HG03354 (cell line): Measurements from ENCODE around the gene SLC37A1.
A peak's percentile ranks its signal among the peaks of the same experiment; 100 is the strongest.

Source experiments
- ATAC-seq: cut with Tn5 transposase; IDR thresholded peaks from one replicate; pipeline ENCODE4 v1.9.1; 2021; ENCODE audit warnings: mild to moderate bottlenecking; ENCODE audit not compliant: unreplicated experiment, poor library complexity, severe bottlenecking

The SLC37A1 gene

DNA sequence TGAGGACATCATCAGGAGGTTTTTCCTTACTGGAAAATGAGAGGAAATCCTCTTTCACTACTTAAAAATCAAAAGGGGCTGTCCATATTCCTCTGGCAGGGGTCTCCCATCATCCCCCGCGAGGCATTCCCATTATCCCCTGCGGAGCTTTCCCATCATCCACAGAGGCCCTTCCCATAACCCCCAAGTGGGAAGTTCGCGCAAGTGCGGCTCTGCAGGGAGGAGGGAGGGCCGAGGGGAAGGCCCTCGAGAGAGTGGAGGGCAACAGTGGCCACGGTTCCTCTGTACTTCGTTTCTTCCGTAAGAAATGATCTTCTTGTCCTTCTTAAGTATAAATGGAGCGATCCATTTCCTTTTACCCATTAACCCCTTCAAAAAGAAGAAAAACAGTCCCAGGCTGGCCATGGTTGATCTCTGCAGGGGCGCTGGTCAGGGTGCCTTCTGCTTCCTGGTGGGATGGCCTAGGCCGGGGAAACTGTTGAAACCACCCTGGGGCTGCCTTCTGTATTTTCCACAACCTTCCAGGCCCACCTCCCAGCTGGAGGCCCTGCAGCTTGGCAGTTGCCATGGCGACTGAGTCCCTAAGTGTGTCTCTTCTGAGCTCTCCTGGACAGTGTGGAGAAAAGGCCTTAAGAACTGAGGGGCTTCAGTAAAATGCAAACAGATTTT, 14.1 kb upstream of the SLC37A1 start:
- ATAC-seq, result no peak

DNA sequence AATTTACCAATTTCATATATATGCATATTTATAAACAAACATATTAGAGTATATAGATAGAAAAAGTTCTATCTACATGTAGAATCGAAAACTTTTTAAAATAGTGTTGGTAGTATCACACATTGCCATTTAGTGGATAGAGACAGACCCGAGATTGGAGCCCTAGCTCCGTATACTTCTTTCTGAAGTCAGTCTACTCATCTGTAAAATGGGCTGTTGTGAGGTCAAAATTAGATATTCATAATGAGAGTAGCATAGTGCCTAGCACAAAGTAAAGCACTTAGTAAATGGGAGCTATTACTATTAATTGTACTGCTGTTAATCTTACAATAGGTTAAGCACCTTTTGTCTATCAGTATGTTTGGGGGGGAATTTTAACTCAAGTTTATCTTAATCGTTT, 13.4 kb upstream of the SLC37A1 start:
- no peak for ATAC-seq

DNA sequence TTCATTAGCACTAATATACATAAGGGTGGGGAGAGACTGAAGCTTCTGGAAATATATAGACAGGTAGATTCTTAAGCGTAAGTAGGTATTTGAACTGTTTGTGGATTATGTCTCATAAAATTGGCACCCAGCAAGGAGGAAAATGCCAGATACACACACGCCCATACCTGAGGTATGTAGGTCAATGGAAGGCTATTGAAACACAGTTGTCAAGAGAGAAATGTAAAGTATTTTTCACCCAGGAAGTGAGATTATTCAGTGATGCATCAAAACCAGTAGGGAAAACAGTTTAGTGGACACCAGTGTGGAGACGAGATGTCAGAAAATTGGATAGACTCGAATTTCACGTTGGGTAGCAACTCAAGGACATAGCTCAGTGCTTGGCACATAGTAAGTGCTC, 12.9 kb upstream of the SLC37A1 start:
- no peak for ATAC-seq

- no peak for ATAC-seq
Observed at GRCh38 chr21:42503711-42504110, 9.9 kb upstream of the SLC37A1 start.

DNA sequence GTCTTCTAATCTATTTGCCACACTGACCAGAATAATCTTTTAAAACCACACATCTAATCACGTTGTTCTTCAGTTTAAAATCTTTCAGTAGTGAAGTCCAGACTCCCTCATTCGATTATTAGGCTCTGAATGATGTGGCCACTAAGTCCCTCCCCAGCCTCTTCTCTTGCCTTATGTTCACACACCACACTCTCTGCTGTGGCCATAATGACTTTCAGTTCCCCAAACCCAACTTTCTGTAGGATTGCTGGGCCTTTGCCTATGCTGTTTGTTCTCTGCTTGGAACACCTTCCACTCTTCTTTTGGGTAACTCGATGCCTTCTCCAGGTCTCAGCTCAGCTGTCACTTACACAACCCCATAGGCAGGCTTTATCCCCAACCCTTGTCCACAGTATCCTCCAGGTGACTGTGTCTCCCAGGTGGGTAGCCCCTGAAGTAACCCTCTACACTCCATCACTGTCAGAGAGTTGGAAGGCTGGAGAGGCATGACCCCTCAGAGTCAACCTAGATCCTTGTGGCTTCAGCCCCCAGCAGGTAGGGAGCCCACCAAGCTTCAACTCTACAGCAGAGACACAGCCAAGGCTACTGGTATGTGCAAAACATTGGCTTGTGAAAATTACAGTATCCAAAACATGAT, 8.4 kb upstream of the SLC37A1 start:
- ATAC-seq, result peak; percentile 85

DNA sequence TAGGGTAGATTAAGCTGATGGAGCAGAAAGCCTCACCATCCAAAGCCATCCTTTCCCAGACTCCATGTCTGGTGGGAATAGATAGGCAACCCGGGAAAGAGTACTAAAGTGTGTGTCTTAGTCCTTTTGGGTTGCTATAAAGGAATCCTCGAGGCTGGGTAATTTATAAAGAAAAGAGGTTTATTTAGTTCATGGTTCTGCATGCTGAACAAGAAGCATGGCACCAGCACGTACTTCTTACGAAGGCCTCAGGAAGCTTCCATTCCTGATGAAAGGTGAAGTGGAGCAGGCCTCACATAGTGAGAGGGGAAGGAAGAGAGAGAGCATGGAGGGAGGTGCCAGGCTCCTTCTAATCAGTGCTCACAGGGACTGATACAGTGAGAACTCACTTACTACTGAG, 6.2 kb upstream of the SLC37A1 start:
- ATAC-seq, result no peak

DNA sequence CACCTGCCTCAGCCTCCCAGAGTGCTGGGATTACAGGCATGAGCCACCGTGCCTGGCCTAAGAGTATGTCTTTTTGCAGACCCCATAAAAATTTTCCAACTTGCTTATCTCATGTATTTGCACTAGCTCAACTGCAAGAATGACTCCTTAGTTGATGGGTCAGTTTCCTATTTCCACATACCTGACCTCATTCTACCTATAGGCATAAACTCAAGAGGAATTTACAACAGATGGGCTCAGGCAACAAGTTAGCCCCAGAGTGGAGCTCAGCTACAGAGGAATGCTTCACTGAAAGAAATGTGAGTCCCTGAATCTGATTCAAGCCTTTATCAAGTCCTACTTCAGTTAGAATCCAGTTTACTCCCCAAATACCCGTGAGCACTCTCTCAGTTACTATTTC, 5.3 kb upstream of the SLC37A1 start:
- ATAC-seq, result no peak

GRCh38 chr21:42509244-42509643, 4.4 kb upstream of the SLC37A1 start:
- no peak for ATAC-seq

DNA sequence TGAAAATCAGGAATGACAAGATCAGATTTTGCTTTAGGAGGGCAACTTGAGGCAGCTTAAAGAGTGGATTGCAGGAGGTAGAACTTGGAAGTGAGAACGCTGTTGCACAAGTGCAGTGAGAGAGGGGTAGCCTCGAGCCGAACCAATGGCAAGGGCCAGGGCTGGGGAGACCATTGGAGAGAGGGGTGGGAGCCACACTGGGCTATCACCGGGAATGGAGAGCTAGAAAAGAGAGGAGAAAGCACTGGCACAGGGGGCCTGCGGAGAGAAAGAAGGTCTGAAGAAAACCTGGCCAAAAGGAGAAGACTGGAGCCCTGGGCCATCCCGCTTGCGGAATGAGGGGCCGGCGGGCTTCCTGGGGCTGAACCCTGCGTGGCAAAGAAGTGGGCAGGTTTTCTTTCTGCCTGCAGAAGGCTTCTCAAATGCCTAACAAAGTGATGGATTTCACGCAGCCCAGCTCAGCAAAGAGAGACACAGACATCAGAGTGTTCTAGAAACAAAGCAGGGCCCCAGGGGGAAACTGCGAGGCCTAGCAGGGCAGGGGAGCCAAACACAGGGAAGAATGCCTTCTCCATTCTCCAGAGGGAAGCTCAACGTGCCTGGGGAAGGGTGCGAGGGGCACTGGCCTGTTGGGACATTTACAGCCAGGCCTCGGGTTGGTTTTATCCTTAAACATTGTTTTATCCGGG, 1.2 kb upstream of the SLC37A1 start:
- ATAC-seq, result no peak

DNA sequence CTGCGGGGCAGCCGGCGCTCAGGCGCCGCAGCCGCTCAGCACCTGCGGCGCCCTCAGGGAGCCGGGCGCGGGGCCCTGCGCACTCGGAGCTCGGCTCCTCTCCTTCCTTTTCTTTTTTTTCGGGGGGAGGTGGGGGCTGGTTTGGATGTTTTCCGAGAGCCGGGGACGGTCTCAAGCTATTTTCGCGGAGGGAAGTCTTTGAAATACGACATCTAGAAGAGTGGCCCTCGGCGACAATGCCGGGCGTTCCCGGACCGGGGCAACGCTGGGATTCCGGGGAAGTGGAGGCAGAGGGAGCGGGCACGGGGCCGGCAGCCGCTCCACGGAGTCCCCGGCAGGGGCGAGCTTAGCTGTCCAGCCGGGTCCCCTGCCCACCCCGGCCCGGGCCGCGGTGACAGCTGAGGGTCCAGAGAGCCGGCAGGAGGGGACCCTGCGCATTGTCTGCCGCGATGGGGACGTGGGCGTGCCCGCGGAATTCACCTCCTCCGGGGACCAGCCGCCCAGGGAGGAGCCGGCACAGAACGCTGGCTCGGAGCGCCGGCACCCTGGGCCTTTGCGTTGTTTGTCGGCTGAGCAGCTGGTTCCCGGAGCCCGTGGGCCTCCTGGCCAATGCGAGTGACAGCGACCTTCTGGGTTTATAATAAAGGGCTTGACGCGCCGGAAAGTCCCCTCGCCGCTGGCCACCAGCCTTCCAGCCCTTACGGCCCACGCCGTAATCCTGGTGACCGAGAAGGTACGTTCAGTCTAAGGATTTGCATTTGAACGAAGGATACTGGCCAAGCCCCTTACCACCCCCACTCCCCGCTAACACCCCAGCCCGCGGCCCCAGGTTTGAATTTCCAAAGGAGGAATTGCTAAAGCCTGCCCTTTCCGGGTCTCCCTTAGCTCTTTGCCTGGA, 582 bp downstream of the SLC37A1 start:
- peak; percentile 51 for ATAC-seq

- ATAC-seq, result no peak
Observed at GRCh38 chr21:42514883-42515228, 1.2 kb downstream of the SLC37A1 start.

GRCh38 chr21:42515708-42516502, 2.3 kb downstream of the SLC37A1 start:
- ATAC-seq, result no peak

GRCh38 chr21:42518215-42518614, 4.6 kb downstream of the SLC37A1 start:
- ATAC-seq, result no peak

DNA sequence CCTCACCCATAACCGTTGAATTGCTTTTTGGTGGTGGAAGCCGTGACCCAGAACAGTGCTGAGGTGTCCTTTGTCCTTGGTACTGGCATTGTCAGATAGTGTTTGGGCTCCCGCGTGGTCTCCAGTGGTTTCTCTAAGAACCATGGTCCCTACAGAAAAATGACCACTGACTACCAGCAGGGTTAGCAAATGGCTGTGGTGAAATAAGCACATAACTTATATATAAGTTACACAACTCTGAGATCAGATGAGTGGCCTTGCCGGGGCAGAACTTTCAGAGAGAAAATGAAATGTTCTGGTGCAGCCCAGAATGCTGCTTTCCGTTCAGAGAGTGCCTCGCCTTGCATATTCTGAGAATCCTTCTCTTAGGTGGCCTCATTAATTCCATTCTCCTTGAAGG, 5.0 kb downstream of the SLC37A1 start:
- no peak for ATAC-seq

DNA sequence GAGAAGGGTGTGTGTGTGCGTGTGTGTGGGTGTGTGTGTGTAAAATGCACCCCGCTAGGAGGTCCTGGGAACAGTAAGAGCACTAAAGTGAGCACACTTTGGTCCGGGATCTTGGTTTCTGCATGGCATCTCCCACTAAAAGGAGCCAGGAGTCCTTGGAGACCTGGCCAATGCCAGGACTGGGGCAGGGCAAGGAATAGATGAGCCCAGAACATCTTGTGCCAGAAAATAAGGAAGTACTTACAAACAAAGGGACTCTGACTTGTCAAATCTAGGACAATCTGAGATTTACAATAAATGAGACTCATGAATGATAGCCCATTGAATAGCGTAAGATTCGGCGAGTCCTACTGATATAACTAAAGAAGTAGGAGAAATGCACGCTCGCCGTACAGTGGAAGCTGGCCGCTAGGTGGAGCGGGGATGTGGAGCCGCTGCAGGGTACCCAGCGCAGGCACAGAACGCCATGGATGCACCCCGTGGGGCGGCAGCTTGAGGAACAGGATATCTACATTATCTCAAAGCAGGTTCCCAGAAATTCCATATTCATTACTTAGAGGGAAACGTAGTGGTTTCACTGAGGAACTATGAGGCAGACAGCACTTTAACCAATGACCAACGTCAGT, 7.1 kb downstream of the SLC37A1 start:
- ATAC-seq, result no peak

DNA sequence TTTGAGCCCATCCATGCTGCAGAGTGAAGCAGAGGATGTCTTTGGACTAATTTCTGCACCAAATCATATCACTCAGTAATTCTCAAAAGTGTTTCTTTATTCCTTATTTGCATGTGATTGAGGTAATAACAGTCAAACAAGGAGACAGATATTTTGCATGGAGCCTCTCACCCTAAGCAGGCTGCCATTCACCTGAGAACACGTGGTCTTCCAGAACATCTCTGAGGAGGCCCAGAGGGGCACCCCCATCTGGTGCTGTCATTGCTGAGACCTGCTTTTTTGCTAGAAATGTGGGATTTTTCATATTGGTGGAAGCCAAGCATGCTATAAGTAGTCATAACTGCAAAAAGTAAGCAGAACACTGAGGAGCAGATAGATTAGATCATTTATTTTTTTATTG, 7.7 kb downstream of the SLC37A1 start:
- no peak for ATAC-seq

- no peak for ATAC-seq
Observed at GRCh38 chr21:42521805-42522204, 8.2 kb downstream of the SLC37A1 start.

- ATAC-seq, result no peak
Observed at GRCh38 chr21:42522271-42522670, 8.6 kb downstream of the SLC37A1 start.

GRCh38 chr21:42522771-42523170, 9.1 kb downstream of the SLC37A1 start:
- no peak for ATAC-seq
